NCI-H226 (cell line): Measurements from ENCODE around the gene SP9.

Source experiments
- DNase-seq: peaks from one replicate; pipeline ENCODE4 v3.0.0-alpha.2; 2015

Gene SP9

DNA sequence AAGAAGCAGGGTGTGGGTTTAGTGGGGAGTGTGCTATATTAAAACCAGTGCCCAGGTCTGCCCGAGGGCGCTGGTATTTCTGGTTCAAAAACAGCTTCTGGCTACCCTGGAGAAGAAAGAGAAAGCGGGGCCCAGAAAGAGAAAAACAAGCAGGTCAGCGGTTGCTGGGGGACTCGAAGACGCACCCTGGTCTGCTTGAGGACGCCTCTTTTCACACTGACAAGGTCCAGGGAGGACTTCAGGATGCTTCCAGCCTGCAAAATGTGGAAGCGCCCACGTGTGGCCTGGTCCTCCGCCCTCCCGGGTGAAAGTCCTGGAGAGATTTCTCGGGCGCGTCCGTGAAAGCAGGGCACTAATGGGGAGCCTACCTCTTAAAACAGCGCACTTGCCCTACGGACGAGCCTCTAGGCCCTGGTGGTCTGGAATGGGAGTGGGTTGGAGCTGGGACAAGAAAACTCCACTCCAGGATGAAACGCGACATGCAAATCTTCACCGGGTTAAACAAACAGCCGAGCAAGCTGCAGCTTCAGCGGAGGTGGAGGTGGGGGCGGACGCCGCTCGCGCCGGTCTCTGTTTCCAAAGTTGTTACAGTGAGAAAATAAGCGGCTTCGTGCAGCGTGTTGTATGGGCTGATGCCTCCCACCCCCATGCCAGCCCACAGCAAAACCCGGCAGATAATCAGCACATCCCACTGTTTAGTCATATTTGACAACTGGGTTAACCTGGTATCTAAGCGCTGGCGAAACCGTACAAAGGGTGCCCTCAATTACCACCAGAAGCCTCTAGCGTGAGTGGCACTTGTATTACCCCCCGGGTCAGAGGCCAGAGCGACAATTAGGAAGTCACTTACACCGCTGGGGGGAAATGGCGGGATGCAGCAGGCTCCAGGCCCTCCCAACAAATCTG, 1.1 kb upstream of the SP9 start:
- no peak for DNase-seq

DNA sequence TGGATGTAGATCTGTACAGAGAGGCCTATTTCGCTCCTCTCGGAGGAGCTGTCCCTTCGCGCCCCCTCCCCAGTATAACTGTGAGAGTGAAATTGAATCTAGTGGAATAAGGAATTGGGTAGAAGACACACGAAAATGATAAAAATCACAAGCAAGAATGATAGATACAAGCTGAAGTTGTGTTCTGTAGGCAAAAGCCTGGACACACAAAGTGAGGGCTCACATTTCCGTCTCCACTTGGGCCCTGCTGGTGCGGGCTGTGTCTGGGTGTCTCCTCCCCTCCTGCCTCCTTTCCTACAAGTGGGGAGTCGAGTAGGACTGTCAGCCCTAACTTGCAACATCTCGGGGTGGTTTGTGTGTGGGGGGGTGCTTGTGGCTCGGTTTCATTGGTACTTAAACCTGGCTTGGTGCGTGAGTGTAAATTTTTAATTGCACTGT, 457 bp upstream of the SP9 start:
- DNase-seq, result no peak

- no peak for DNase-seq
Observed at GRCh38 chr2:174335254-174335987, 667 bp downstream of the SP9 start.

- no peak for DNase-seq
Observed at GRCh38 chr2:174335988-174336500, 1.3 kb downstream of the SP9 start.

DNA sequence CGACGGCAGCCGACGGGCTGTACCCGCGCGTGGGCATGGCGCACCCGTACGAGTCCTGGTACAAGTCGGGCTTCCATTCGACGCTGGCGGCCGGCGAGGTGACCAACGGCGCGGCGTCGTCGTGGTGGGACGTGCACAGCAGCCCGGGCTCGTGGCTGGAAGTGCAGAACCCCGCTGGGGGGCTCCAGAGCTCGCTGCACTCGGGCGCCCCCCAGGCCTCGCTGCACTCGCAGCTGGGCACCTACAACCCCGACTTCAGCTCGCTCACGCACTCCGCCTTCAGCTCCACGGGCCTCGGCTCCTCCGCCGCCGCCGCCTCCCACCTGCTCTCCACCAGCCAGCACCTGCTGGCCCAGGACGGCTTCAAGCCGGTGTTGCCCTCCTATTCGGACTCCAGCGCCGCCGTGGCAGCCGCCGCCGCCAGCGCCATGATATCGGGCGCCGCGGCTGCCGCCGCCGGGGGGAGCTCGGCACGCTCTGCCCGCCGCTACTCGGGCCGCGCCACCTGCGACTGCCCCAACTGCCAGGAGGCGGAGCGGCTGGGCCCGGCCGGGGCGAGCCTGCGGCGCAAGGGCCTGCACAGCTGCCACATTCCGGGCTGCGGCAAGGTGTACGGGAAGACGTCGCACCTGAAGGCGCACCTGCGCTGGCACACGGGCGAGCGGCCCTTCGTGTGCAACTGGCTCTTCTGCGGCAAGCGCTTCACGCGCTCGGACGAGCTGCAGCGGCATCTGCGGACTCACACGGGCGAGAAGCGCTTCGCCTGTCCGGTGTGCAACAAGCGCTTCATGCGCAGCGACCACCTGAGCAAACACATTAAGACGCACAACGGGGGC, 2.0 kb downstream of the SP9 start:
- DNase-seq, result no peak

DNA sequence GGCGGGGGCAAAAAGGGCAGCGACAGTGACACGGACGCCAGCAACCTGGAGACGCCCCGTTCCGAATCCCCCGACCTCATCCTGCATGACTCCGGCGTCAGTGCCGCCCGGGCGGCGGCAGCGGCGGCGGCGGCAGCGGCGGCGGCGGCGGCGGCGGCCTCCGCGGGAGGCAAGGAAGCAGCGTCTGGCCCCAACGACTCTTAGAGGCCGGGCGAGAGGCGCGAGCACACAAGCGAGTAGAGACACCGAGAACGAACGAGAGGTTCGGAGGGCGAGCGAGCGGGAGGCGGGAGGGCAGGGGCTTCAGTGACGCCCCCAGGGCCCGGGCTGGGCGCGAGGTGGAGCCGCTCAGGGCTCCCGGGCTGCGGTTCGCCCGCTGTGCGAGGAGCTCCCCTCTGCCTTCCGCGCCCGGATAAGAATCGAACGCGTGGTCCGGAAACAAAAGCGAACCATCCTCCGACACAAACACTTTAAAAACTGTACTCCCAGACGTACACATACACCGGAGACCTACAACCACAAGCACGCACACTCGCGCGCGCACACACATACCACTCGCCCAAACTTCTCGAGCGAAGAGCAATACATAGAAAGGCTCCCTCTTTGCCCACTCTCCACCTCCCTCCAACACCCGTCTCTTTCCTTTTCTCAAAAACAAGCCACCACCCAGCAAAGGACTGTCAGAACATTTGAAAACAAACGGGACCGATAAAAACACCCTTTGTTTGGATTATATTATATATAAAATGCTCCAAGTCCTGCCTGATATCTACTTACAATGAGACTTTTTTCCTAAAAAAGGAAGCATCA, 2.8 kb downstream of the SP9 start:
- DNase-seq, result no peak

DNA sequence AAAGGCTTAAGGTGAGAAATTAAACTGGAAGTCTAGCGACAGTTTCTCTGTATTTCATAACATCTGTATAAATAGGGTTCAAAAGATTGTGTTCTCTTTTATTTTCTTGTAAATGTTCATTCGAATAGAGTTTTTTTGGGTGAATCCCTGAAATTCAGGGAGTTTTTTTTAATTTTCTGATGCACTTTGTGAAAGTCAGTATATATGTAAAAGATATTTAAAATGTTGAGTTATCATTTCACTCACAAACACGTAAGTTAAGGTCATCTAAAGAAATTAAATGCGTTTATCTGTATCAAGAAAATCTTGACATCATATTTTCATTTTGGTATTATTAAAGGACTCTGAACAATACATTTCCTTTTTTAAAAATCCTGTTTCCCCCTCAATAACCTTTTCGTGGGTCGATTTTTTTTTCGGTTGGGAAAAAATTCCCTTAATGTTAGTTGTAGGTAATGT, 3.4 kb downstream of the SP9 start:
- DNase-seq, result no peak

GRCh38 chr2:174338671-174339560, 4.2 kb downstream of the SP9 start:
- no peak for DNase-seq

DNA sequence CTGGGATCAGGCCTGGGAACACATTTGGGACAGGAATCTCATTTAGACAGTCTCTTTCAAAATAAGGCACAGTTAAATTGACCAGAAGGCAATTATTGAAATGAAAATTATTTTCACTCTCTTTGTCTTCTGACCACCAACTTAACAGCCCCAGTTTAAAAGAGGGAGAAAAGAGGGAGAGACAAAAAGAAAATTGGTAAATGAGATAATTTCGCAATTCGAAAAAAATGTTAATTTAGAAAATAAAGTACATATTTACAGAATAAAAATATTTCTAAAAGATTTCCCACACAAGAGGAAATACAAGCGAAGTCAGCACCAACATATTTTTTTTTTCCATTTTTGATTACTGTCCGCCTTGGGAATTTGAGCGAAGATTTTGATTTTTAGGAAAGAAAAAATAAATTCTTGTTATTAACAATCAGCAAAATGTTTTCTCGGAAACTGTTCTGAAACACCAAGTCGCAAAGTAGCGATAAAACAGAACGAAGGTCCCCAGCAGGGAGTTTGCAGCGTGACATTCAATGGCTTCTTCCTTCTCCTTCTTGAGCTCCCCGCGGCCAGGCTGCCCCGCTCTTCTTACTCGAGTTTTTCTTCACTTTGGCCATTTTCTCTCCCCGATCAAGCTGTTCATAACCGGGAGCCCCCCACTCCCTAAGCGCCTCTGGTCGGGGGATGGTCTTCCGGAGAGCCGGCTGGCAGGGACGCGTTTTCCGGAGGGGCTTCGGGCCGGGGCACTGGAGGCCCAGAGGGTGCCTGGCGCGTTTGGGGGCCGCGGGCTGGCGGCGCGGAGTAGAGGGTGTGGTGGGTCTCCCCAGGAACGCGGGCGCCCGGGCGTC, 5.0 kb downstream of the SP9 start:
- no peak for DNase-seq

DNA sequence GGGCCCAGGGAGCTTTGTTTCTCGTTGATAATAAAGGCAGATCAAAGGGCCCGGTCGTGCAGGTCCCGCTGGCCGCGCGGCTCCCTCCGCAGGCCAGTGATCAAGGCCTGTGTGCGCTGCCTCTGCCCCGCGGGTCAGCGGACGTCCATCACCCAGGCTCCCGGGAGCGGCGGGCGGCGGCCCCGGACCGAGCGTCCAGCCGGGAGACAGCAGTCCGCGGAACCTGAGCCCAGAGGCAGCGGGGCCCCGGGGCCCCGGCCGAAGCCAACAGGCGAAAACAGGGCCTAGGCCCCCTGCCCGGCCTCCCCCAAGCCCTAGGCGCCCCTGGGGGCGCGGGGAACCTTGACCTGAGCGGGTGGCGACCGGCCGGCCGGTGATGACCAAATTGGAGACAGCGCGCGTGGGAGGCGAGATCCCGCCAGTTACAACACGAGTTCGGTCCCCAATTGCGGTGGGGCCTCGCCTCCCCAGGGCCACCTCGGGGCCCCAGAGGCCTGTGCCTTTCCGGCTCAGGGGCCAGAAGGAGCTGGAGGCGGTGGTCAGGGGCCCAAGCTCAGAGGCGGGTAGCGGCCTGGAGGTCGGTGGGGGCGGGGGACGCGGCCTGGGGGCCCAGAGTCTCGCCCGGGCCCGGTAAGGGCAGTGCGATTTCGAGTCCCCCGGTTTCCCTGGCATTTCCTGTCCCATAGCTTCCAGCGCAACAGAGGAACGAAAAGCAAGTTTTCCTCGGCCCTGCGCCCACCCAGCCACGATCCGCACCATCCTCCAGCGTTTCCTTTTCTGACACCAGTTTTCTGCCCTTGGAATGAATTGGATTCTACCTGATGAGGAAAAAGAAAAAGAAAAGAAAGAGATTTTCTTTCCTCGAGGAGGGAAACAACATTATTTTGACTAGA, 5.9 kb downstream of the SP9 start:
- DNase-seq, result no peak

GRCh38 chr2:174341293-174341994, 6.7 kb downstream of the SP9 start:
- peak; percentile 71 for DNase-seq

DNA sequence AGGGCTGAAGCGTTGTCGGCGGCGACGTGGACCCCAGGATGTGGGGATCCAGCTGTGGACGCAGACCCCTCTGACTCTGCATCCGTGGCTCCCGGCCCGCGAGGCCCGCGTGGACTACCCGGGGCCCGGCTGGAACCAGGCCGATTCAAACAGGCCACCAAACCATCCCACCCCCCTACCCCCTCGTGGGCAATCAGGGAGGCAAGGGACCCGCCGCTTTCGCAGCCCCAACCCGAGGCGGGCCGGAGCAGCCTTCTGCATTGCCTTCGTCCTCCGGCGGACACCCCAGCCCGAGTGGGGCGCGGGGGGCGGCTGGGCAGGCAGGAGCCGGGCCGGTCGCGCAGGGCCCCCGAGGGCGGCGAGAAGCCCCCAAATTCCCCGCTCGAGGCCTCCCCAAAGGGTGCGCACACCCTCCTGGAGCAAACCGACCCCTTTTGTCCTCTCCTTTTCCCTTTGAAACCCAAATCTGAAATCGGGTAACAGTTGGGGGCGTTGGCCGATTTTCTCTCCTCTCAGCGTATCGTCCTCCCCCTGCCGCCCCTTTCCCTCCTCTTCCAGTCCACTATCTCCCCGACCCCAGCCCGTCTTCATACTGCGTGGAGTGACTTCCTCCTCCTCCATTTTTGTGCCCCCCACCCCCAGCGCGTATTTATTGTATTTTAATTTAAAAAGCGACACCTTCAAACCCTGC, 7.4 kb downstream of the SP9 start:
- DNase-seq, result no peak

GRCh38 chr2:174342686-174343342, 8.1 kb downstream of the SP9 start:
- no peak for DNase-seq

GRCh38 chr2:174343343-174343622, 8.5 kb downstream of the SP9 start:
- no peak for DNase-seq

GRCh38 chr2:174343623-174344455, 9.1 kb downstream of the SP9 start:
- no peak for DNase-seq
